A549 (cell line): Measurements from ENCODE around the gene PPTC7. TPM values are rescaled to one million over a fixed set of nuclear protein-coding genes. Genes with fewer than 3 reads are reported as not detected.

Experiments
- ATAC-seq, 2 experiments: fragments of 200-7000 bp in 1 of 2; fragments of >200 bp in 1 of 2; cut with Nextera tagmentation in 1 of 2; cut with Tn5 transposase in 1 of 2; 3 replicates each; pipeline versions ENCODE4 v1.8.0 to v1.9.1; 2018 to 2020; ENCODE audit warnings: mild to moderate bottlenecking in 1 of 2, moderate library complexity in 1 of 2
- CTCF ChIA-PET: fragments of 300-600 bp; sonication (Branson Sonifier 250); formaldehyde crosslinking; extraction: SDS; loops from one replicate; lab custom pipeline; 2021; ENCODE audit warnings: antibody characterized with exemption, inconsistent platforms; lab: Yijun Ruan, JAX
- POLR2A ChIA-PET: fragments of 350-600 bp; formaldehyde crosslinking; extraction: SDS; loops from one replicate; lab custom pipeline; 2021; ENCODE audit warnings: antibody characterized with exemption, inconsistent platforms; lab: Yijun Ruan, JAX
- DNase-seq, 2 experiments: peaks; one replicate each; pipeline versions ENCODE4 v3.0.0 to v3.0.0-alpha.2; 2011 to 2016; ENCODE audit warnings: low read depth in 1 of 2, low spot score in 1 of 2
- FAIRE-seq: peaks from 2 replicates; lab custom pipeline; 2011; peaks lifted over from hg19 to GRCh38; lab: Jason Lieb, UNC
- H3K27ac ChIP-seq, 2 experiments: fragments of >200 bp; sonication (Bioruptor Twin); formaldehyde crosslinking; 3 replicates each; pipeline ENCODE4 v1.5.1; 2016 to 2017
- H3K4me1 ChIP-seq: fragments of >200 bp; sonication (Bioruptor Twin); formaldehyde crosslinking; 3 replicates; pipeline ENCODE4 v1.6.1; 2016
- H3K4me2 ChIP-seq: fragments of >200 bp; sonication (Bioruptor Twin); formaldehyde crosslinking; 3 replicates; pipeline ENCODE4 v1.6.1; 2016
- H3K4me3 ChIP-seq: fragments of >200 bp; sonication (Bioruptor Twin); formaldehyde crosslinking; 3 replicates; pipeline ENCODE4 v1.5.1; 2016
- H3K9me3 ChIP-seq: fragments of >200 bp; sonication (Bioruptor Twin); formaldehyde crosslinking; 3 replicates; pipeline ENCODE4 v1.6.1; 2016
- BHLHE40 ChIP-seq: IDR thresholded peaks from 2 replicates; pipeline ENCODE4 v1.6.1; 2012; ENCODE audit warnings: low read depth, low read length, inconsistent platforms
- CBX8 ChIP-seq: fragments of 200-600 bp; sonication (generic); IDR thresholded peaks from 2 replicates; pipeline ENCODE4 v1.6.1; 2016
- CHD2 ChIP-seq: fragments of 150-350 bp; IDR thresholded peaks from 2 replicates; pipeline ENCODE4 v1.6.1; 2014; ENCODE audit warnings: low read length; ENCODE audit not compliant: partially characterized antibody
- EHF ChIP-seq: fragments of 250-450 bp; sonication (Bioruptor Pico); IDR thresholded peaks from 2 replicates; pipeline ENCODE4 v1.5.0; 2020; ENCODE audit warnings: mild to moderate bottlenecking
- EHMT2 ChIP-seq: fragments of 200-600 bp; sonication (generic); IDR thresholded peaks from 2 replicates; pipeline ENCODE4 v1.6.1; 2016; ENCODE audit warnings: antibody characterized with exemption, low read depth, mild to moderate bottlenecking, moderate library complexity
- EP300 ChIP-seq, 2 experiments: fragments of >200 bp; sonication (Bioruptor Twin); formaldehyde crosslinking; IDR thresholded peaks; 2 replicates in 1 of 2; 3 replicates in 1 of 2; pipeline ENCODE4 v1.6.1; 2016 to 2017
- ESRRA ChIP-seq: fragments of 150-350 bp; IDR thresholded peaks from 2 replicates; pipeline ENCODE4 v1.6.1; 2014; ENCODE audit warnings: mild to moderate bottlenecking, low read length, borderline replicate concordance
- FOSL2 ChIP-seq, 2 experiments: fragments of 450-650 bp in 1 of 2; fragments of >200 bp in 1 of 2; sonication (Bioruptor Twin) in 1 of 2; formaldehyde crosslinking; IDR thresholded peaks; 2 replicates each; pipeline versions ENCODE4 v1.5.0 to v1.6.1; 2016 to 2020; ENCODE audit warnings: mild to moderate bottlenecking in 1 of 2, moderate library complexity in 1 of 2
- FOXS1 ChIP-seq: fragments of 250-450 bp; sonication (Bioruptor Pico); IDR thresholded peaks from 2 replicates; pipeline ENCODE4 v1.5.0; 2020; ENCODE audit warnings: mild to moderate bottlenecking, moderate library complexity
- HEYL ChIP-seq: fragments of 250-450 bp; sonication (Bioruptor Pico); IDR thresholded peaks from 2 replicates; pipeline ENCODE4 v1.8.0; 2021; ENCODE audit warnings: mild to moderate bottlenecking, moderate library complexity
- HOXB13 ChIP-seq: fragments of 250-450 bp; sonication (Bioruptor Pico); IDR thresholded peaks from 2 replicates; pipeline ENCODE4 v1.5.0; 2020; ENCODE audit warnings: low read depth, mild to moderate bottlenecking, moderate library complexity
- HOXB5 ChIP-seq: fragments of 250-450 bp; sonication (Bioruptor Pico); IDR thresholded peaks from 2 replicates; pipeline ENCODE4 v1.5.0; 2020; ENCODE audit warnings: mild to moderate bottlenecking, moderate library complexity
- JUN ChIP-seq, 2 experiments: fragments of >200 bp; sonication (Bioruptor Twin); formaldehyde crosslinking; IDR thresholded peaks; 2 replicates in 1 of 2; 3 replicates in 1 of 2; pipeline ENCODE4 v1.6.1; 2016 to 2017
- JUNB ChIP-seq: fragments of >200 bp; sonication (Bioruptor Twin); formaldehyde crosslinking; IDR thresholded peaks from 2 replicates; pipeline ENCODE4 v1.6.1; 2016
- KDM5A ChIP-seq: fragments of 200-600 bp; sonication (generic); IDR thresholded peaks from 2 replicates; pipeline ENCODE4 v1.6.1; 2016; ENCODE audit warnings: antibody characterized with exemption, mild to moderate bottlenecking
- MAFK ChIP-seq: fragments of 450-650 bp; IDR thresholded peaks from 2 replicates; pipeline ENCODE4 v1.6.1; 2014; ENCODE audit not compliant: partially characterized antibody
- MAZ ChIP-seq: fragments of 150-350 bp; IDR thresholded peaks from 2 replicates; pipeline ENCODE4 v1.6.1; 2014; ENCODE audit warnings: antibody characterized with exemption, low read depth, low read length, borderline replicate concordance
- NR3C1 ChIP-seq: fragments of >200 bp; sonication (Bioruptor Twin); formaldehyde crosslinking; IDR thresholded peaks from 3 replicates; pipeline ENCODE4 v1.6.1; 2017
- POLR2A ChIP-seq: IDR thresholded peaks from 2 replicates; pipeline ENCODE4 v1.6.1; 2012; ENCODE audit warnings: mild to moderate bottlenecking, low read length
- RAD21 ChIP-seq, 2 experiments: fragments of >200 bp in 1 of 2; sonication (Bioruptor Twin) in 1 of 2; formaldehyde crosslinking in 1 of 2; IDR thresholded peaks in 1 of 2; conservative IDR thresholded peaks in 1 of 2; 2 replicates in 1 of 2; 3 replicates in 1 of 2; pipeline ENCODE4 v1.6.1; 2012 to 2018; ENCODE audit warnings: inconsistent platforms in 1 of 2
- TP53 ChIP-seq: fragments of 250-450 bp; sonication (Bioruptor Pico); IDR thresholded peaks from 2 replicates; pipeline ENCODE4 v1.5.0; 2021; ENCODE audit warnings: mild to moderate bottlenecking, moderate library complexity
- ZSCAN20 ChIP-seq: fragments of 250-450 bp; sonication (Bioruptor Pico); IDR thresholded peaks from 2 replicates; pipeline ENCODE4 v1.8.0; 2022; ENCODE audit warnings: mild to moderate bottlenecking, moderate library complexity
- WGBS: methylation state at CpG from one replicate; pipeline ENCODE4 v1.1.6; 2017; ENCODE audit errors: missing lambda C conversion rate; 5-methylcytosine and 5-hydroxymethylcytosine counted together
- polyA plus RNA-seq, 4 experiments: library from polyadenylated mRNA; depleted of rRNA in 3 of 4; stranded (reverse); fragments of >200 nt; fragmentation: RNase III in 1 of 4; extraction: RNeasy Plus Mini Kit Qiagen cat#74134 plus additional on column Dnase treatment in 1 of 4; gene quantifications; 2 replicates in 3 of 4; 3 replicates in 1 of 4; pipeline ENCODE4 v1.2.3, GENCODE V29; 2011 to 2017
- TF ChIP-seq, protein P1 (sequence below): fragments of >200 bp; sonication (Bioruptor Twin); formaldehyde crosslinking; IDR thresholded peaks from 3 replicates; pipeline ENCODE4 v1.5.1; 2016
- TF ChIP-seq, protein P2 (sequence below): fragments of 250-450 bp; sonication (Bioruptor Pico); IDR thresholded peaks from 2 replicates; pipeline ENCODE4 v1.5.0; 2021; ENCODE audit warnings: mild to moderate bottlenecking, moderate library complexity, borderline replicate concordance
- TF ChIP-seq, protein P3 (sequence below): IDR thresholded peaks from 2 replicates; pipeline ENCODE4 v1.6.1; 2012
- TF ChIP-seq, protein P4 (sequence below): fragments of >200 bp; sonication (Bioruptor Twin); formaldehyde crosslinking; IDR thresholded peaks from 3 replicates; pipeline ENCODE4 v1.6.1; 2016
- TF ChIP-seq, protein P5 (sequence below): fragments of 200-600 bp; sonication (generic); IDR thresholded peaks from 2 replicates; pipeline ENCODE4 v1.6.1; 2016; ENCODE audit warnings: antibody characterized with exemption, mild to moderate bottlenecking, moderate library complexity

The PPTC7 gene
- polyA plus RNA-seq, 2 of the 4 experiments (the other 2 are of a cell fraction), result 15.1 to 30.3 TPM

GRCh38 chr12:110622582-110622981, 39.5 kb upstream of the PPTC7 start:
- Histone ChIP-seq H3K4me3 (no peak overlapping the region), H3K4me1 (no peaks in the 10 kb centered on the region), H3K9me3 (no peaks in the 10 kb centered on the region), H3K4me2 (no peak overlapping the region), H3K27ac (no peak overlapping the region)
- TF ChIP-seq BHLHE40, result no peak
- TF ChIP-seq TP53 (CRISPR knock-in tag), result no peak
- TF ChIP-seq NR3C1, result no peak
- TF ChIP-seq, protein P1, sequence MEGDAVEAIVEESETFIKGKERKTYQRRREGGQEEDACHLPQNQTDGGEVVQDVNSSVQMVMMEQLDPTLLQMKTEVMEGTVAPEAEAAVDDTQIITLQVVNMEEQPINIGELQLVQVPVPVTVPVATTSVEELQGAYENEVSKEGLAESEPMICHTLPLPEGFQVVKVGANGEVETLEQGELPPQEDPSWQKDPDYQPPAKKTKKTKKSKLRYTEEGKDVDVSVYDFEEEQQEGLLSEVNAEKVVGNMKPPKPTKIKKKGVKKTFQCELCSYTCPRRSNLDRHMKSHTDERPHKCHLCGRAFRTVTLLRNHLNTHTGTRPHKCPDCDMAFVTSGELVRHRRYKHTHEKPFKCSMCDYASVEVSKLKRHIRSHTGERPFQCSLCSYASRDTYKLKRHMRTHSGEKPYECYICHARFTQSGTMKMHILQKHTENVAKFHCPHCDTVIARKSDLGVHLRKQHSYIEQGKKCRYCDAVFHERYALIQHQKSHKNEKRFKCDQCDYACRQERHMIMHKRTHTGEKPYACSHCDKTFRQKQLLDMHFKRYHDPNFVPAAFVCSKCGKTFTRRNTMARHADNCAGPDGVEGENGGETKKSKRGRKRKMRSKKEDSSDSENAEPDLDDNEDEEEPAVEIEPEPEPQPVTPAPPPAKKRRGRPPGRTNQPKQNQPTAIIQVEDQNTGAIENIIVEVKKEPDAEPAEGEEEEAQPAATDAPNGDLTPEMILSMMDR, result no peak
- no peak for TF ChIP-seq HOXB5
- TF ChIP-seq FOSL2 (IDR thresholded peaks at IDR 0.05), result no peak
- no peak for TF ChIP-seq FOSL2 (CRISPR knock-in tag; IDR thresholded peaks at IDR 0.05)
- TF ChIP-seq ZSCAN20, result no peak
- TF ChIP-seq KDM5A, result no peak
- no peak for TF ChIP-seq EHF (CRISPR knock-in tag)
- no peak for TF ChIP-seq FOXS1
- TF ChIP-seq ESRRA, result no peak
- no peak for TF ChIP-seq MAFK
- TF ChIP-seq CBX8, result no peak
- TF ChIP-seq MAZ, result no peak
- WGBS, result 91% methylated on average over 3 of the region's 3 CpGs
- ChIA-PET POLR2A (no interaction called here), CTCF (interaction anchor here (0.8 to 1.0 kb wide), 2 partner anchors 9 to 22 kb away, joined by 3 read pairs; partner anchors contain the start of gene TCTN1)
- FAIRE-seq (no peak), ATAC-seq (no peak), DNase-seq (no peak)

DNA sequence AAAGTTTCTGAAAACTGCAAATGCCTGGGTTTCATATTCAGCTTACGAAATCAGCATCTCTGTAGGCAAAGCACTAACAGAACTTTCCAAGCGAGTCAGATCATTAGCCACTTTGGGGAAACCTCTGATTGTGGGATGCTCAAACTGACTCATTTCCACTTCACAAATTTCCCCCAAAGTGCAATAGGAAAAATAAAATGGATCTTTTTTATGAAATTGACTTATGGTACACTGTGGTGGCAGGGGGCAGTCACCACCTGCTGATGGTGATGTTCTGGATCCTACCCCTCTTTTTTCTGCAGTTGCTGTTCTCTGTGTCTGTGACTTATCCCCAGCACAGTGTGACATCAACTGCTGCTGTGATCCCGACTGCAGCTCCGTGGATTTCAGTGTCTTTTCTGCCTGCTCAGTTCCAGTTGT, 36.4 kb upstream of the PPTC7 start:
- POLR2A ChIA-PET, result no interaction called here
- WGBS, result 89% methylated on average over 4 of the region's 4 CpGs
- no peak for DNase-seq
- TF ChIP-seq TP53 (CRISPR knock-in tag), result no peak
- TF ChIP-seq MAFK, result no peak
- TF ChIP-seq EHF (CRISPR knock-in tag), result no peak
- no peak for TF ChIP-seq JUNB
- TF ChIP-seq, protein P2, sequence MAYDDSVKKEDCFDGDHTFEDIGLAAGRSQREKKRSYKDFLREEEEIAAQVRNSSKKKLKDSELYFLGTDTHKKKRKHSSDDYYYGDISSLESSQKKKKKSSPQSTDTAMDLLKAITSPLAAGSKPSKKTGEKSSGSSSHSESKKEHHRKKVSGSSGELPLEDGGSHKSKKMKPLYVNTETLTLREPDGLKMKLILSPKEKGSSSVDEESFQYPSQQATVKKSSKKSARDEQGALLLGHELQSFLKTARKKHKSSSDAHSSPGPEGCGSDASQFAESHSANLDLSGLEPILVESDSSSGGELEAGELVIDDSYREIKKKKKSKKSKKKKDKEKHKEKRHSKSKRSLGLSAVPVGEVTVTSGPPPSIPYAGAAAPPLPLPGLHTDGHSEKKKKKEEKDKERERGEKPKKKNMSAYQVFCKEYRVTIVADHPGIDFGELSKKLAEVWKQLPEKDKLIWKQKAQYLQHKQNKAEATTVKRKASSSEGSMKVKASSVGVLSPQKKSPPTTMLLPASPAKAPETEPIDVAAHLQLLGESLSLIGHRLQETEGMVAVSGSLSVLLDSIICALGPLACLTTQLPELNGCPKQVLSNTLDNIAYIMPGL, result no peak
- TF ChIP-seq, protein P3, sequence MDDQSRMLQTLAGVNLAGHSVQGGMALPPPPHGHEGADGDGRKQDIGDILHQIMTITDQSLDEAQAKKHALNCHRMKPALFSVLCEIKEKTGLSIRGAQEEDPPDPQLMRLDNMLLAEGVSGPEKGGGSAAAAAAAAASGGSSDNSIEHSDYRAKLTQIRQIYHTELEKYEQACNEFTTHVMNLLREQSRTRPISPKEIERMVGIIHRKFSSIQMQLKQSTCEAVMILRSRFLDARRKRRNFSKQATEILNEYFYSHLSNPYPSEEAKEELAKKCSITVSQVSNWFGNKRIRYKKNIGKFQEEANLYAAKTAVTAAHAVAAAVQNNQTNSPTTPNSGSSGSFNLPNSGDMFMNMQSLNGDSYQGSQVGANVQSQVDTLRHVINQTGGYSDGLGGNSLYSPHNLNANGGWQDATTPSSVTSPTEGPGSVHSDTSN, result no peak
- TF ChIP-seq CBX8, result no peak
- TF ChIP-seq POLR2A, result no peak
- no peak for TF ChIP-seq HEYL (CRISPR knock-in tag)
- no peak for TF ChIP-seq RAD21 (conservative IDR thresholded peaks at IDR 0.05 in 1 of 2, IDR thresholded peaks at IDR 0.05 in 1 of 2)
- no peak for TF ChIP-seq EP300 (IDR thresholded peaks at IDR 0.05)
- TF ChIP-seq, protein P4, sequence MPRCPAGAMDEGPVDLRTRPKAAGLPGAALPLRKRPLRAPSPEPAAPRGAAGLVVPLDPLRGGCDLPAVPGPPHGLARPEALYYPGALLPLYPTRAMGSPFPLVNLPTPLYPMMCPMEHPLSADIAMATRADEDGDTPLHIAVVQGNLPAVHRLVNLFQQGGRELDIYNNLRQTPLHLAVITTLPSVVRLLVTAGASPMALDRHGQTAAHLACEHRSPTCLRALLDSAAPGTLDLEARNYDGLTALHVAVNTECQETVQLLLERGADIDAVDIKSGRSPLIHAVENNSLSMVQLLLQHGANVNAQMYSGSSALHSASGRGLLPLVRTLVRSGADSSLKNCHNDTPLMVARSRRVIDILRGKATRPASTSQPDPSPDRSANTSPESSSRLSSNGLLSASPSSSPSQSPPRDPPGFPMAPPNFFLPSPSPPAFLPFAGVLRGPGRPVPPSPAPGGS, result no peak
- TF ChIP-seq NR3C1, result no peak
- no peak for TF ChIP-seq HOXB13 (CRISPR knock-in tag)
- TF ChIP-seq FOXS1, result no peak
- no peak for TF ChIP-seq JUN (IDR thresholded peaks at IDR 0.05)
- TF ChIP-seq CHD2, result no peak
- TF ChIP-seq, protein P5, sequence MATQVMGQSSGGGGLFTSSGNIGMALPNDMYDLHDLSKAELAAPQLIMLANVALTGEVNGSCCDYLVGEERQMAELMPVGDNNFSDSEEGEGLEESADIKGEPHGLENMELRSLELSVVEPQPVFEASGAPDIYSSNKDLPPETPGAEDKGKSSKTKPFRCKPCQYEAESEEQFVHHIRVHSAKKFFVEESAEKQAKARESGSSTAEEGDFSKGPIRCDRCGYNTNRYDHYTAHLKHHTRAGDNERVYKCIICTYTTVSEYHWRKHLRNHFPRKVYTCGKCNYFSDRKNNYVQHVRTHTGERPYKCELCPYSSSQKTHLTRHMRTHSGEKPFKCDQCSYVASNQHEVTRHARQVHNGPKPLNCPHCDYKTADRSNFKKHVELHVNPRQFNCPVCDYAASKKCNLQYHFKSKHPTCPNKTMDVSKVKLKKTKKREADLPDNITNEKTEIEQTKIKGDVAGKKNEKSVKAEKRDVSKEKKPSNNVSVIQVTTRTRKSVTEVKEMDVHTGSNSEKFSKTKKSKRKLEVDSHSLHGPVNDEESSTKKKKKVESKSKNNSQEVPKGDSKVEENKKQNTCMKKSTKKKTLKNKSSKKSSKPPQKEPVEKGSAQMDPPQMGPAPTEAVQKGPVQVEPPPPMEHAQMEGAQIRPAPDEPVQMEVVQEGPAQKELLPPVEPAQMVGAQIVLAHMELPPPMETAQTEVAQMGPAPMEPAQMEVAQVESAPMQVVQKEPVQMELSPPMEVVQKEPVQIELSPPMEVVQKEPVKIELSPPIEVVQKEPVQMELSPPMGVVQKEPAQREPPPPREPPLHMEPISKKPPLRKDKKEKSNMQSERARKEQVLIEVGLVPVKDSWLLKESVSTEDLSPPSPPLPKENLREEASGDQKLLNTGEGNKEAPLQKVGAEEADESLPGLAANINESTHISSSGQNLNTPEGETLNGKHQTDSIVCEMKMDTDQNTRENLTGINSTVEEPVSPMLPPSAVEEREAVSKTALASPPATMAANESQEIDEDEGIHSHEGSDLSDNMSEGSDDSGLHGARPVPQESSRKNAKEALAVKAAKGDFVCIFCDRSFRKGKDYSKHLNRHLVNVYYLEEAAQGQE, result no peak
- TF ChIP-seq ZSCAN20, result no peak
- no peak for TF ChIP-seq EHMT2
- no peak overlapping the region for H3K4me3 ChIP-seq
- no peak for FAIRE-seq
- ATAC-seq, result peak in 1 of 2 experiments; percentile 26; a peak in 1 of 6 replicates
- CTCF ChIA-PET, result interaction anchor here (1.8 to 3.0 kb wide), 2 partner anchors 12 to 18 kb away, joined by 6 to 17 read pairs; no protein-coding TSS in a partner anchor
- H3K4me2 ChIP-seq, result no peak overlapping the region
- peaks cover 8% of the 10 kb centered on the region; the same call in 1 of the 3 replicates for H3K4me1 ChIP-seq
- no peaks in the 10 kb centered on the region for H3K9me3 ChIP-seq
- H3K27ac ChIP-seq, result no peak overlapping the region
